SK-N-SH (cell line): Measurements from ENCODE around the gene DPH6.

Experiments
- TEAD4 ChIP-seq: IDR thresholded peaks from 2 replicates; pipeline ENCODE4 v1.4.0; 2012; ENCODE audit warnings: mild to moderate bottlenecking, borderline replicate concordance; ENCODE audit not compliant: insufficient read depth
- TF ChIP-seq, protein P1 (sequence below): fragments of 200-600 bp; sonication (generic); IDR thresholded peaks from 2 replicates; pipeline ENCODE4 v1.6.1; 2017; ENCODE audit warnings: antibody characterized with exemption, mild to moderate bottlenecking, moderate library complexity
- TF ChIP-seq, protein P2 (sequence below): IDR thresholded peaks from 2 replicates; pipeline ENCODE4 v1.4.0; 2012; ENCODE audit warnings: low read depth

DNA sequence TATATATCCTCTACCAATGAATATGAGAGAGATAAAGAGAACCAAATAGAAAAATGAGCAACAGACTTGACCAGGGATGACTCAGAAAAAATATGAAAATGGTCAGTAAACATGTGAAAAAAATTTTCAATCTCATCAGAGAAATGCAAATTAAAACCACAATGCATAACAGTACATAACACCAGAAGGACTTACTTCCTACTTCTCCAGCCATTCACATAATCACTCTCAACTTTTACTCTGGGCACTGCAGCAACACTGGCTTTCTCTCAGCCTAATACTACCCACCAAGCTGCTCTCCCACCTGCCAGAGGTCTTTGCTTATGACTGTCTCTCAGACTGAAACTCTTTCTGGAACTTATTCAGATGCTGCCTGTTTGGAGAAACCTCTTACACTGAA lies 49.4 kb downstream of the DPH6 start:
- TF ChIP-seq, protein P1, sequence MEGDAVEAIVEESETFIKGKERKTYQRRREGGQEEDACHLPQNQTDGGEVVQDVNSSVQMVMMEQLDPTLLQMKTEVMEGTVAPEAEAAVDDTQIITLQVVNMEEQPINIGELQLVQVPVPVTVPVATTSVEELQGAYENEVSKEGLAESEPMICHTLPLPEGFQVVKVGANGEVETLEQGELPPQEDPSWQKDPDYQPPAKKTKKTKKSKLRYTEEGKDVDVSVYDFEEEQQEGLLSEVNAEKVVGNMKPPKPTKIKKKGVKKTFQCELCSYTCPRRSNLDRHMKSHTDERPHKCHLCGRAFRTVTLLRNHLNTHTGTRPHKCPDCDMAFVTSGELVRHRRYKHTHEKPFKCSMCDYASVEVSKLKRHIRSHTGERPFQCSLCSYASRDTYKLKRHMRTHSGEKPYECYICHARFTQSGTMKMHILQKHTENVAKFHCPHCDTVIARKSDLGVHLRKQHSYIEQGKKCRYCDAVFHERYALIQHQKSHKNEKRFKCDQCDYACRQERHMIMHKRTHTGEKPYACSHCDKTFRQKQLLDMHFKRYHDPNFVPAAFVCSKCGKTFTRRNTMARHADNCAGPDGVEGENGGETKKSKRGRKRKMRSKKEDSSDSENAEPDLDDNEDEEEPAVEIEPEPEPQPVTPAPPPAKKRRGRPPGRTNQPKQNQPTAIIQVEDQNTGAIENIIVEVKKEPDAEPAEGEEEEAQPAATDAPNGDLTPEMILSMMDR: no peak
- TF ChIP-seq, protein P2, sequence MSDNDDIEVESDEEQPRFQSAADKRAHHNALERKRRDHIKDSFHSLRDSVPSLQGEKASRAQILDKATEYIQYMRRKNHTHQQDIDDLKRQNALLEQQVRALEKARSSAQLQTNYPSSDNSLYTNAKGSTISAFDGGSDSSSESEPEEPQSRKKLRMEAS: no peak
- no peak for TF ChIP-seq TEAD4
